Nephron progenitor cell (in vitro differentiated cells): Measurements from ENCODE around the gene BMF.

ENCODE experiments used
- DNase-seq: peaks from one replicate; pipeline ENCODE4 v3.0.0; 2021
- H3K27ac Mint-ChIP-seq: 2 replicates; pipeline ENCODE4 v1.8.0; 2021; ENCODE audit warnings: mild to moderate bottlenecking, moderate library complexity, mixed read lengths
- H3K27me3 Mint-ChIP-seq: 2 replicates; pipeline ENCODE4 v1.8.0; 2021; ENCODE audit warnings: mild to moderate bottlenecking, low read depth, mixed read lengths; ENCODE audit not compliant: poor library complexity
- H3K36me3 Mint-ChIP-seq: 2 replicates; pipeline ENCODE4 v1.8.0; 2021; ENCODE audit warnings: low read depth, mixed read lengths
- H3K4me1 Mint-ChIP-seq: 2 replicates; pipeline ENCODE4 v1.8.0; 2021; ENCODE audit warnings: mixed read lengths
- H3K4me3 Mint-ChIP-seq: 2 replicates; pipeline ENCODE4 v1.8.0; 2021; ENCODE audit warnings: mild to moderate bottlenecking, moderate library complexity, mixed read lengths
- H3K9me3 Mint-ChIP-seq: 2 replicates; pipeline ENCODE4 v1.8.0; 2021; ENCODE audit warnings: mild to moderate bottlenecking, moderate library complexity, mixed read lengths
- TF ChIP-seq, protein P1 (sequence below): fragments of 200-600 bp; sonication (generic); IDR thresholded peaks from 2 replicates; pipeline ENCODE4 v1.5.0; 2021; ENCODE audit warnings: antibody characterized with exemption

BMF gene

GRCh38 chr15:40058476-40059140, 50.1 kb downstream of the BMF start:
- Mint-ChIP-seq H3K4me1 (peaks cover 45% of the 10 kb centered on the region), H3K4me3 (no peak overlapping the region), H3K27ac (peak overlapping the region; percentile 25), H3K9me3 (no peaks in the 10 kb centered on the region), H3K27me3 (peaks cover 5% of the 10 kb centered on the region), H3K36me3 (no peaks in the 10 kb centered on the region)
- DNase-seq: no peak
- TF ChIP-seq, protein P1, sequence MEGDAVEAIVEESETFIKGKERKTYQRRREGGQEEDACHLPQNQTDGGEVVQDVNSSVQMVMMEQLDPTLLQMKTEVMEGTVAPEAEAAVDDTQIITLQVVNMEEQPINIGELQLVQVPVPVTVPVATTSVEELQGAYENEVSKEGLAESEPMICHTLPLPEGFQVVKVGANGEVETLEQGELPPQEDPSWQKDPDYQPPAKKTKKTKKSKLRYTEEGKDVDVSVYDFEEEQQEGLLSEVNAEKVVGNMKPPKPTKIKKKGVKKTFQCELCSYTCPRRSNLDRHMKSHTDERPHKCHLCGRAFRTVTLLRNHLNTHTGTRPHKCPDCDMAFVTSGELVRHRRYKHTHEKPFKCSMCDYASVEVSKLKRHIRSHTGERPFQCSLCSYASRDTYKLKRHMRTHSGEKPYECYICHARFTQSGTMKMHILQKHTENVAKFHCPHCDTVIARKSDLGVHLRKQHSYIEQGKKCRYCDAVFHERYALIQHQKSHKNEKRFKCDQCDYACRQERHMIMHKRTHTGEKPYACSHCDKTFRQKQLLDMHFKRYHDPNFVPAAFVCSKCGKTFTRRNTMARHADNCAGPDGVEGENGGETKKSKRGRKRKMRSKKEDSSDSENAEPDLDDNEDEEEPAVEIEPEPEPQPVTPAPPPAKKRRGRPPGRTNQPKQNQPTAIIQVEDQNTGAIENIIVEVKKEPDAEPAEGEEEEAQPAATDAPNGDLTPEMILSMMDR: no peak

DNA sequence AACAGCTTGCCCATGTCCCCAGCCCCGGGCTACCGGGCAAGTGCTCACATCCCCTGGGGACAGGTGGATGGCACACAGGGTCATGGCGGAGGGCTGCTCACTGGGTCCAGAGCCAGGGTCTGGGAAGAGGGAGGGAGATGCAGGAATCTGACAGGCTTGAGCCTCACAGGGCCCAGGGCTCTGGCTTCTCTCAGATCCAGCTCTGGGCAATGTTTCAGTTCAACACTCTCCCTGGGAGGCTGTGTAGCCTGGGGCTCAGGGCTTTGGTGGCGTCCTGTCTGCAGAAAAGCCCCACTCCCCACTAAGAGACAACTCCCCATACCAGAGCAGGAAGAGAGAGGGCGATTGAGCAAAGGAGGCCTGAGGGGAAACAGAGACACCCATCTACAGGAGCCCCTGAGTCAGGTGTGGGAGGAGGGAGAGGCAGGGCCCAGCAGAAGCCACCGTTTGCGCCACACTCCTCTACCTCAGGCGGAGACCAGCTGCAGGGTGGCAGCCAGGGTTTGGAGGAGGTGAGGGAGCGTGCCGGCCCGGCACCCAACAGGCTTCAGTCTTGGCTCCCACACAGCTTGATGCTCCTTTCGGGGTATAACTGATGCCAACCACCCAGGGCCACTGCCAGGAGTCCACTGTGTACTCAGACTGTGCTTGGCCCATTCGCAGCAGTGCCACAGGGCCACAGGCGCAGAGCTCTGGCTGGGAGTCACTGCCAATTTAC, 52.9 kb downstream of the BMF start:
- Mint-ChIP-seq H3K27ac (peak overlapping the region; percentile 68), H3K4me3 (no peak overlapping the region), H3K27me3 (peaks cover 9% of the 10 kb centered on the region), H3K4me1 (peaks cover 73% of the 10 kb centered on the region), H3K36me3 (no peaks in the 10 kb centered on the region), H3K9me3 (no peaks in the 10 kb centered on the region)
- DNase-seq: no peak
- TF ChIP-seq, protein P1: no peak

- TF ChIP-seq, protein P1: no peak
- peaks cover 78% of the 10 kb centered on the region for H3K4me1 Mint-ChIP-seq
- peaks cover 9% of the 10 kb centered on the region for H3K27me3 Mint-ChIP-seq
- no peaks in the 10 kb centered on the region for H3K9me3 Mint-ChIP-seq
- H3K36me3 Mint-ChIP-seq: no peaks in the 10 kb centered on the region
- no peak overlapping the region for H3K4me3 Mint-ChIP-seq
- peak overlapping the region; percentile 92 for H3K27ac Mint-ChIP-seq
- peak; percentile 48 for DNase-seq
Measured at GRCh38 chr15:40054855-40055575, 53.7 kb downstream of the BMF start.

DNA sequence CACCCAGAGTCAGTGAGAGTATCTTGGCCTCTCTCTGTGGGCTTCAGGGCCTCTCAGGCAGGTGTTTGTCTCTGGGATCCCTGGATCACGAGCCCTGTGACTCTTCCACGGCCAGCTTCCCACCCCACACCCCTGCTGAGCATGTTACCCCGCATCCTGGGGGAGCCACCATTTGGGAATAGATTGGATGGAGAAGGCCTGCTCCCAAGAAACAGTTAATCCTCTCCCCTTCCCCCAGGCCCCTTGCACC, 54.1 kb downstream of the BMF start:
- TF ChIP-seq, protein P1: no peak
- H3K9me3 Mint-ChIP-seq: no peaks in the 10 kb centered on the region
- DNase-seq: no peak
- H3K27ac Mint-ChIP-seq: no peak overlapping the region
- H3K4me3 Mint-ChIP-seq: no peak overlapping the region
- no peaks in the 10 kb centered on the region for H3K36me3 Mint-ChIP-seq
- peaks cover 9% of the 10 kb centered on the region for H3K27me3 Mint-ChIP-seq
- peaks cover 83% of the 10 kb centered on the region for H3K4me1 Mint-ChIP-seq

DNA sequence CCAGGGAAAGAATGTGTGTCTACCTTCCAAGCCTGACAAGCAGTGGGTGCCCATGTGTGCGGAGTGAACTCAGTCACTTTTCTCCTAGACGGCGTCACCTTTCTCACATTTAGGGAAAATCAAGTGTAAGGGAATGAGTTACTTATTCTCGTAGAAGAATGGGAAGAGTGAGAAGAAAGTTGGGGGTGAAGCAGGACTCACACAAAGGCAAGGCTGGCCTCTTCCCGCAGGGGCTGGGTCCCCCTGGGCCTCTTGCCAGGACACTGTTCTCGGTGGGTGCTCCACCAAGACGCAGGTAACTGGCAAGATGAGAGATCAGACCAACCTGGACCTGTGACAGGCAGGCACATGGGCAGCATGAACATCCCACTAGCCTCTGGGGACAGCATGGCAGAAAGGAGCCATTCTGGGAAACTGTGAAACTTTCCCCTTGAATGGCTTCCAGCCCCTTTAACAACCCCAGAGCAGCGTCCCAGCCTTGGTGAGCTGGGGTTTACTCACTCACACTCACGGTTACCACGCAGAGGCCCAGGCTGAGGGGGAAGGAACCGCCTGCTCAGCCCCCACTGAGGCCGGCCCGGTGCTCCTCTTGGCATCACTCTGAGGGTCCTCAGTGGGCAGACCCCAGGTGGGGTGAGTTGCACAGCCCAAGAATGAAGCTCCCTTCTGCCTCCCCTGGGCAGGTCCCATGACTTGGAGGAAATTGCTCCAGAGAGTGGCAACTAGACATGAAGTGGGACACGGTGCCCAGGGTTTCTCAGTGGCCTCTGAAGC, 54.7 kb downstream of the BMF start:
- H3K4me1 Mint-ChIP-seq: peaks cover 88% of the 10 kb centered on the region
- no peak overlapping the region for H3K4me3 Mint-ChIP-seq
- H3K9me3 Mint-ChIP-seq: no peaks in the 10 kb centered on the region
- DNase-seq: no peak
- TF ChIP-seq, protein P1: no peak
- H3K27ac Mint-ChIP-seq: peak overlapping the region; percentile 6
- peaks cover 9% of the 10 kb centered on the region for H3K27me3 Mint-ChIP-seq
- H3K36me3 Mint-ChIP-seq: no peaks in the 10 kb centered on the region
